Endodermal cell (in vitro differentiated cells): ENCODE measurements around the gene CLMN. TPM values are rescaled to one million over a fixed set of nuclear protein-coding genes. Genes with fewer than 3 reads are reported as not detected.

Experiments used
- DNase-seq: peaks from one replicate; pipeline ENCODE4 v3.0.0-alpha.2; 2017
- H3K27ac ChIP-seq: 2 replicates; pipeline ENCODE4 v1.5.1; 2013; ENCODE audit warnings: mild to moderate bottlenecking, low read depth, low read length, moderate library complexity
- H3K27me3 ChIP-seq: 2 replicates; pipeline ENCODE4 v1.6.1; 2013; ENCODE audit warnings: mild to moderate bottlenecking, low read length, moderate library complexity; ENCODE audit not compliant: insufficient read depth, control insufficient read depth, poor library complexity, severe bottlenecking
- H3K36me3 ChIP-seq: 2 replicates; pipeline ENCODE4 v1.7.0; 2013; ENCODE audit warnings: mild to moderate bottlenecking, low read length, moderate library complexity; ENCODE audit not compliant: control insufficient read depth, insufficient read depth
- H3K4me1 ChIP-seq: one replicate; pipeline ENCODE4 v1.7.0; 2013; ENCODE audit warnings: low read length; ENCODE audit not compliant: control insufficient read depth, insufficient read depth
- H3K4me3 ChIP-seq: 2 replicates; pipeline ENCODE4 v1.5.1; 2013; ENCODE audit warnings: mild to moderate bottlenecking, low read length, moderate library complexity
- H3K9ac ChIP-seq: 2 replicates; pipeline ENCODE4 v1.6.1; 2013; ENCODE audit warnings: mild to moderate bottlenecking, low read length, moderate library complexity; ENCODE audit not compliant: poor library complexity, severe bottlenecking; ENCODE audit errors: extremely low read depth
- H3K9me3 ChIP-seq: 2 replicates; pipeline ENCODE4 v1.6.1; 2013; ENCODE audit warnings: mild to moderate bottlenecking, low read length, moderate library complexity; ENCODE audit not compliant: control insufficient read depth
- H3K27ac Mint-ChIP-seq: 2 replicates; pipeline ENCODE4 v1.8.0; 2020; ENCODE audit warnings: mixed read lengths
- H3K27me3 Mint-ChIP-seq: 2 replicates; pipeline ENCODE4 v1.8.0; 2021; ENCODE audit warnings: mild to moderate bottlenecking, mixed read lengths; ENCODE audit not compliant: insufficient read depth
- H3K36me3 Mint-ChIP-seq: 2 replicates; pipeline ENCODE4 v1.8.0; 2020; ENCODE audit warnings: low read depth, mixed read lengths
- H3K4me1 Mint-ChIP-seq: 2 replicates; pipeline ENCODE4 v1.8.0; 2020; ENCODE audit warnings: mixed read lengths
- H3K4me3 Mint-ChIP-seq: 2 replicates; pipeline ENCODE4 v1.8.0; 2020; ENCODE audit warnings: mild to moderate bottlenecking, moderate library complexity, mixed read lengths
- H3K9me3 Mint-ChIP-seq: 2 replicates; pipeline ENCODE4 v1.8.0; 2020; ENCODE audit warnings: mild to moderate bottlenecking, mixed read lengths
- WGBS, 2 experiments: methylation state at CpG; one replicate each; pipeline versions ENCODE4 v1.1.5 to v1.1.7; 2013; ENCODE audit warnings: missing lambda C conversion rate in 2 of 2, mixed read lengths in 1 of 2; ENCODE audit not compliant: insufficient coverage in 1 of 2, insufficient read length in 1 of 2; 5-methylcytosine and 5-hydroxymethylcytosine counted together
- total RNA-seq, 2 donors: library from RNA; stranded (reverse); fragmentation: NEBNext Ultra II Directional in 1 of 2; extraction: Animal tissue kit (Norgen Biotek cat#: 25700) in 1 of 2; gene quantifications; 2 replicates in 1 of 2; 3 replicates in 1 of 2; pipeline ENCODE4 v1.2.1, GENCODE V29; 2021
- TF ChIP-seq, protein P1 (sequence below): fragments of 200-600 bp; sonication (generic); conservative IDR thresholded peaks from 2 replicates; pipeline ENCODE4 v1.5.0; 2021; ENCODE audit warnings: antibody characterized with exemption, mild to moderate bottlenecking

CLMN gene
- total RNA-seq, 2 donors from 2014 or later, result 9.5 to 11.7 TPM

DNA sequence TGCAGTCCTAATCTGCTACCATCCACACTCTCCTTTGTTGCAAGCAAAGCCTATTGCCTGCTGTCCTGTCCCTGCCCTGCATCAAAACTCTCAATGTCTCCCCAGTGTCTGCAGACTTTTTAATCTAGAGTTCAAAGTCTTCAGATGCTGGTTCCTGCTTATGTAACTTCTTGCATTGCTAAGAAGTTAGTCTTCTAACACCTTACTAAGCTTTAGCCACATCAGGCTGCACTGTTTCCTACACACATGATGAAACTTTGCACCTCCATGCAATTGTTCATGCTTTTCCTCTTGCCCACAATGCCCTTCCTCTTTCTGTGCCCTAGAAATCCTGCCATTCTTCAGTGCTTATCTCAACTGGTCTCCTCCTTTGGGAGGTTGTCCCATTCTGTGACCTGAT, 146.2 kb downstream of the CLMN start:
- Histone ChIP-seq H3K4me1 (no peaks in the 10 kb centered on the region), H3K27ac (no peak overlapping the region), H3K9ac (no peak overlapping the region), H3K9me3 (peaks cover 10% of the 10 kb centered on the region), H3K36me3 (no peaks in the 10 kb centered on the region), H3K27me3 (no peaks in the 10 kb centered on the region), H3K4me3 (no peak overlapping the region)
- TF ChIP-seq, protein P1, sequence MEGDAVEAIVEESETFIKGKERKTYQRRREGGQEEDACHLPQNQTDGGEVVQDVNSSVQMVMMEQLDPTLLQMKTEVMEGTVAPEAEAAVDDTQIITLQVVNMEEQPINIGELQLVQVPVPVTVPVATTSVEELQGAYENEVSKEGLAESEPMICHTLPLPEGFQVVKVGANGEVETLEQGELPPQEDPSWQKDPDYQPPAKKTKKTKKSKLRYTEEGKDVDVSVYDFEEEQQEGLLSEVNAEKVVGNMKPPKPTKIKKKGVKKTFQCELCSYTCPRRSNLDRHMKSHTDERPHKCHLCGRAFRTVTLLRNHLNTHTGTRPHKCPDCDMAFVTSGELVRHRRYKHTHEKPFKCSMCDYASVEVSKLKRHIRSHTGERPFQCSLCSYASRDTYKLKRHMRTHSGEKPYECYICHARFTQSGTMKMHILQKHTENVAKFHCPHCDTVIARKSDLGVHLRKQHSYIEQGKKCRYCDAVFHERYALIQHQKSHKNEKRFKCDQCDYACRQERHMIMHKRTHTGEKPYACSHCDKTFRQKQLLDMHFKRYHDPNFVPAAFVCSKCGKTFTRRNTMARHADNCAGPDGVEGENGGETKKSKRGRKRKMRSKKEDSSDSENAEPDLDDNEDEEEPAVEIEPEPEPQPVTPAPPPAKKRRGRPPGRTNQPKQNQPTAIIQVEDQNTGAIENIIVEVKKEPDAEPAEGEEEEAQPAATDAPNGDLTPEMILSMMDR, result no peak
- Mint-ChIP-seq H3K27ac (no peak overlapping the region), H3K4me3 (no peak overlapping the region), H3K27me3 (no peaks in the 10 kb centered on the region), H3K9me3 (peaks cover 1% of the 10 kb centered on the region), H3K36me3 (no peaks in the 10 kb centered on the region), H3K4me1 (peaks cover 3% of the 10 kb centered on the region)
- no peak for DNase-seq

DNA sequence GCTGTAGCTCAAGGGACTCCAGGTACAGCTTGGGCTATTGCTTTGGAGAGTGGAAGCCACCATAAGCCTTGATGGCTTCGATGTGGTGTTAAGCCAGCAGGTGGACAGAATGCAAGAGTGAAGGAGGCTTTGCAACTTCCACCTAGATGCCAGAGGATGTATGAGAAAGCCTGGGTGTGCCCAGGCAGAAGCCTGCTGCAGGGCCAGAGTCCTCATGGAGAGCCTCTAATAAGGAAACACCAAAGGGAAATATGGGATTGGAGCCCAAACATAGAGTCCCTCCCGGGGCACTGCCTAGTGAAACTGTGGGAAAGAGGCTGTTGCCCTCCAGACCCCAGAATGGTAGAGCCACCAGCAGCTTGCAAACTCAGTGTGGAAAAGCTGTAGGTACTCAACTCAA, 152.5 kb downstream of the CLMN start:
- no peak for DNase-seq
- peaks cover 18% of the 10 kb centered on the region for H3K36me3 Mint-ChIP-seq
- peaks cover 2% of the 10 kb centered on the region for H3K27me3 Mint-ChIP-seq
- H3K36me3 ChIP-seq, result no peaks in the 10 kb centered on the region
- peaks cover under 1% of the 10 kb centered on the region for H3K4me1 ChIP-seq
- H3K9me3 Mint-ChIP-seq, result peaks cover 40% of the 10 kb centered on the region
- H3K9me3 ChIP-seq, result peaks cover 46% of the 10 kb centered on the region
- H3K4me3 Mint-ChIP-seq, result no peak overlapping the region
- H3K27ac Mint-ChIP-seq, result no peak overlapping the region
- TF ChIP-seq, protein P1, result no peak
- 90 to 91% methylated on average over 2 of the region's 2 CpGs for WGBS, 2 experiments
- H3K27me3 ChIP-seq, result no peaks in the 10 kb centered on the region
- no peak overlapping the region for H3K9ac ChIP-seq
- no peak overlapping the region for H3K4me3 ChIP-seq
- H3K4me1 Mint-ChIP-seq, result peaks cover 13% of the 10 kb centered on the region
- no peak overlapping the region for H3K27ac ChIP-seq

DNA sequence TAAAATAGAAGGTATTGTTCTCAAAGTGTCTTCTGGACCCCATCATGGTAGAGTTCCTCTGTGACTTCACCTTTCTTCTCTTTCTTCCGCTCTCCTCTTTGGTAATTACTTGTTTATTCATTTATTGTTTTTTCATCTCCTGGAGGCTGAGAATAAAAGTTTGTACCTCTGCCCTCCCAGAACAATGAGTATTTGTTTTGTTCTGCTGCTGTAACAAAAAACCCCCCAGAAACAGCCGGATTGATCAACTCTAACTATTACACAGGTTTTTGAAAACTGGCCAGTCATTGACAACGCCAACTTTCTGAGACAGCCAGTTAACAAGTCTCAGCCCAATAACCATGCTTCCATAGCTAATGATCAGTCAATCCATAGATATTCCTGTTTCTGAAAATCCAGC, 154.2 kb downstream of the CLMN start:
- no peak overlapping the region for H3K27ac ChIP-seq

More for the DNA sequence above, 154.2 kb downstream of the CLMN start:
- H3K9ac ChIP-seq, result no peak overlapping the region
- H3K27me3 ChIP-seq, result no peaks in the 10 kb centered on the region
- Mint-ChIP-seq H3K4me3 (no peak overlapping the region), H3K36me3 (peaks cover 18% of the 10 kb centered on the region), H3K27me3 (peaks cover 2% of the 10 kb centered on the region), H3K4me1 (peaks cover 28% of the 10 kb centered on the region), H3K27ac (no peak overlapping the region), H3K9me3 (peaks cover 40% of the 10 kb centered on the region)
- H3K4me3 ChIP-seq, result no peak overlapping the region
- WGBS, 2 experiments, result 75 to 96% methylated on average over 2 to 3 of the region's 3 CpGs
- TF ChIP-seq, protein P1, result no peak
- H3K4me1 ChIP-seq, result peaks cover 14% of the 10 kb centered on the region
- H3K9me3 ChIP-seq, result peaks cover 46% of the 10 kb centered on the region
- DNase-seq, result no peak
- H3K36me3 ChIP-seq, result no peaks in the 10 kb centered on the region
